ENCODE data around the gene CHAMP1.

GRCh38 chr13:114296448-114296847 is 17.9 kb upstream of the CHAMP1 start:
- TF ChIP-seq CTCF (IDR thresholded peaks at IDR 0.05; ENCODE audit: insufficient read depth, low read depth, low read length) (no peak), EZH2 (IDR thresholded peaks at IDR 0.05; ENCODE audit: insufficient read depth, low read length) (no peak)
